Neural progenitor cell (in vitro differentiated cells): ENCODE measurements around the gene OPCML.

Source experiments
- EZH2phosphoT487 ChIP-seq: fragments of 200-600 bp; sonication (generic); IDR thresholded peaks from 2 replicates; pipeline ENCODE4 v1.6.1; 2017; ENCODE audit warnings: antibody characterized with exemption
- TF ChIP-seq, protein P1 (sequence below): fragments of 200-600 bp; sonication (generic); IDR thresholded peaks from 2 replicates; pipeline ENCODE4 v1.5.1; 2017; ENCODE audit warnings: antibody characterized with exemption, mild to moderate bottlenecking

DNA sequence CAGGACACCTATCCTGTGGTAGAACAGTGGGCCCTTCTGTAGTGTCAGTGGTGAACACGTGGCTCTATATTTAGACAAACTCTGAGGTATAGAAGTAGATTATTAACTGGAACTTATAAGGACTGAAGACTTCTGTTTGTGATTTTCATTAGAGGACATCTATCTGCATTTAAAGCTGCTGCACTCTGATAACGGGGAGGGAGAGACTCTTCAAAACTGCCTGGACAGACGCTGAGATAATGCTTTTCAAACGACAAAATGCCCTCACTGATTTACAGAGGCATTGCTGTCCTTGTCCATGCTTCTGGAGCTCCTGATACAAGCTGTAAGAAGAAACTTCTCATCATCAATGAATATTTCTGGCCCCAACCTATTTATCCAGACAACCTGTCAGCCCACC lies 425.2 kb downstream of the OPCML start:
- TF ChIP-seq, protein P1, sequence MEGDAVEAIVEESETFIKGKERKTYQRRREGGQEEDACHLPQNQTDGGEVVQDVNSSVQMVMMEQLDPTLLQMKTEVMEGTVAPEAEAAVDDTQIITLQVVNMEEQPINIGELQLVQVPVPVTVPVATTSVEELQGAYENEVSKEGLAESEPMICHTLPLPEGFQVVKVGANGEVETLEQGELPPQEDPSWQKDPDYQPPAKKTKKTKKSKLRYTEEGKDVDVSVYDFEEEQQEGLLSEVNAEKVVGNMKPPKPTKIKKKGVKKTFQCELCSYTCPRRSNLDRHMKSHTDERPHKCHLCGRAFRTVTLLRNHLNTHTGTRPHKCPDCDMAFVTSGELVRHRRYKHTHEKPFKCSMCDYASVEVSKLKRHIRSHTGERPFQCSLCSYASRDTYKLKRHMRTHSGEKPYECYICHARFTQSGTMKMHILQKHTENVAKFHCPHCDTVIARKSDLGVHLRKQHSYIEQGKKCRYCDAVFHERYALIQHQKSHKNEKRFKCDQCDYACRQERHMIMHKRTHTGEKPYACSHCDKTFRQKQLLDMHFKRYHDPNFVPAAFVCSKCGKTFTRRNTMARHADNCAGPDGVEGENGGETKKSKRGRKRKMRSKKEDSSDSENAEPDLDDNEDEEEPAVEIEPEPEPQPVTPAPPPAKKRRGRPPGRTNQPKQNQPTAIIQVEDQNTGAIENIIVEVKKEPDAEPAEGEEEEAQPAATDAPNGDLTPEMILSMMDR = no peak
- TF ChIP-seq EZH2phosphoT487 = no peak
